Progenitor cell of endocrine pancreas (in vitro differentiated cells): Measurements from ENCODE around the gene KCNMA1. TPM values are rescaled to one million over a fixed set of nuclear protein-coding genes. Genes with fewer than 3 reads are reported as not detected.

ENCODE experiments used
- DNase-seq: peaks from one replicate; pipeline ENCODE4 v3.0.0; 2021; ENCODE audit warnings: low spot score; ENCODE audit not compliant: unreplicated experiment
- H3K27ac Mint-ChIP-seq: 2 replicates; pipeline ENCODE4 v1.8.0; 2021; ENCODE audit warnings: mild to moderate bottlenecking, moderate library complexity, mixed read lengths
- H3K27me3 Mint-ChIP-seq: 2 replicates; pipeline ENCODE4 v1.8.0; 2021; ENCODE audit warnings: mixed read lengths
- H3K36me3 Mint-ChIP-seq: 2 replicates; pipeline ENCODE4 v1.8.0; 2022; ENCODE audit warnings: mixed read lengths; ENCODE audit not compliant: insufficient read depth
- H3K4me1 Mint-ChIP-seq: 2 replicates; pipeline ENCODE4 v1.8.0; 2021; ENCODE audit warnings: low read depth, mixed read lengths
- H3K4me3 Mint-ChIP-seq: 2 replicates; pipeline ENCODE4 v1.8.0; 2021; ENCODE audit warnings: low read depth, mild to moderate bottlenecking, moderate library complexity, mixed read lengths
- H3K9me3 Mint-ChIP-seq: 2 replicates; pipeline ENCODE4 v1.8.0; 2021; ENCODE audit warnings: low read depth, mixed read lengths
- total RNA-seq: library from RNA; stranded (reverse); gene quantifications from 2 replicates; pipeline ENCODE4 v1.2.1, GENCODE V29; 2021
- TF ChIP-seq, protein P1 (sequence below): fragments of 200-600 bp; sonication (generic); IDR thresholded peaks from one replicate; pipeline ENCODE4 v1.5.0; 2021; ENCODE audit warnings: antibody characterized with exemption, mild to moderate bottlenecking; ENCODE audit not compliant: unreplicated experiment

KCNMA1 gene
- total RNA-seq, 1 donor from 2014 or later = 5.8 TPM

DNA sequence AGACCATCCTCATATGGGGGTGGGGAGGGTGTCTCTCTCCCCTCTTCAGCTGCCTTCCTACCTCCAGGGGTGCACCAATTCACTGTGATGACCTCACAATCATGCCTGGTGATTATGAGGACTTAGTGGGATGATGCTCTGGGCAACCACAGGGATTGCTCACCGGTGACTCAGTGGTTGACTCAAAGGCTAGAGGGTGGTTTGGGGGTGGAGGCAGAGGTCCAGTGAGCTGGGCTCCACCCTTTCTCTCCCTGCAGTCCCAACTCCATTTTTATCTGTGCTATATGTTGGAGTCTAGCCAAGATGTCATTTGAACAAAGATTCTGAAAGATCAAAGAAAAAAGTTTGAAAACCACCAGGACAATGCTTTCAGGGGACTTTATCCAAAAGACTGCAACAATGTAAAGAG, 286.9 kb downstream of the KCNMA1 start:
- no peak overlapping the region for H3K4me3 Mint-ChIP-seq
- TF ChIP-seq, protein P1, sequence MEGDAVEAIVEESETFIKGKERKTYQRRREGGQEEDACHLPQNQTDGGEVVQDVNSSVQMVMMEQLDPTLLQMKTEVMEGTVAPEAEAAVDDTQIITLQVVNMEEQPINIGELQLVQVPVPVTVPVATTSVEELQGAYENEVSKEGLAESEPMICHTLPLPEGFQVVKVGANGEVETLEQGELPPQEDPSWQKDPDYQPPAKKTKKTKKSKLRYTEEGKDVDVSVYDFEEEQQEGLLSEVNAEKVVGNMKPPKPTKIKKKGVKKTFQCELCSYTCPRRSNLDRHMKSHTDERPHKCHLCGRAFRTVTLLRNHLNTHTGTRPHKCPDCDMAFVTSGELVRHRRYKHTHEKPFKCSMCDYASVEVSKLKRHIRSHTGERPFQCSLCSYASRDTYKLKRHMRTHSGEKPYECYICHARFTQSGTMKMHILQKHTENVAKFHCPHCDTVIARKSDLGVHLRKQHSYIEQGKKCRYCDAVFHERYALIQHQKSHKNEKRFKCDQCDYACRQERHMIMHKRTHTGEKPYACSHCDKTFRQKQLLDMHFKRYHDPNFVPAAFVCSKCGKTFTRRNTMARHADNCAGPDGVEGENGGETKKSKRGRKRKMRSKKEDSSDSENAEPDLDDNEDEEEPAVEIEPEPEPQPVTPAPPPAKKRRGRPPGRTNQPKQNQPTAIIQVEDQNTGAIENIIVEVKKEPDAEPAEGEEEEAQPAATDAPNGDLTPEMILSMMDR = no peak
- no peak overlapping the region for H3K27ac Mint-ChIP-seq
- H3K36me3 Mint-ChIP-seq = no peaks in the 10 kb centered on the region
- DNase-seq = no peak
- H3K27me3 Mint-ChIP-seq = no peaks in the 10 kb centered on the region
- no peaks in the 10 kb centered on the region for H3K9me3 Mint-ChIP-seq
- peaks cover 3% of the 10 kb centered on the region for H3K4me1 Mint-ChIP-seq

DNA sequence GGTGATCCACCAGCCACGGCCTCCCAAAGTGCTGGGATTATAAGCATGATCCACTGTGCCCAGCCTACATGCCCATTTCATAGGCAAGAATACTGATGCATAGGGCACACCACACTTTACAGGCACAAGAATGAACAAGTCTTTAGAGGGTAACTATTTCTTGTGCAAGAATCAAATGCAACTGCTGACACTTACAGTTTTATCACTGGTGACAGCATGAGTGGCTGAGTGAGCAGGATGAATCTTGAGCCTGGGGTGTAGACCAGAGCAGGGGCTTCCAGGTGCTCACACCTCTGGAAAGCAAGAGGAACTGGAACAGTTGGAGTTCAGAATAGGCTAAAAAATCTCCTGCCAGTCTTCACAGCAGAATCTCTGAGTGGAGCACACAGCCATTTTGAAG, 287.5 kb downstream of the KCNMA1 start:
- DNase-seq = no peak
- Mint-ChIP-seq H3K4me3 (no peak overlapping the region), H3K27me3 (no peaks in the 10 kb centered on the region), H3K27ac (no peak overlapping the region), H3K4me1 (peaks cover 3% of the 10 kb centered on the region), H3K9me3 (no peaks in the 10 kb centered on the region), H3K36me3 (no peaks in the 10 kb centered on the region)
- TF ChIP-seq, protein P1 = no peak

DNA sequence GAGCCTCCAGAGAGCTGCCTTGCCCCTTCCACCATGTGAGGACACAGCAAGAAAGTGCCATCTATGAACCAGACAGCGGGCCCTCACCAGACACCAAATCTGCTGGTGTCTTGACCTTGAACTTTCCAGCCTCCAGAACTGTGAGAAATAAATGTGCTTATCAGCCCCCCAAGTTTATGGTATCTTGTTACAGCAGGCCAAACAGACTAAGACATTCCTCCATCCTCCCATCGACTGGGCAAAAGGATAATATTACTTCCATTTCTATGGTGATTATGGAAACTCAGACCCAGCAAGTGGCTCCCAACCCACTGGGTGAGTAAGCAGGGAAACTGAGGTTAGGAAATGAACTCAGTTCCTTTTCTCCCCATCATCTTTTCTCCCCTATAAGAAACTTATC, 288.4 kb downstream of the KCNMA1 start:
- no peaks in the 10 kb centered on the region for H3K9me3 Mint-ChIP-seq
- H3K27ac Mint-ChIP-seq = no peak overlapping the region
- TF ChIP-seq, protein P1 = no peak
- no peaks in the 10 kb centered on the region for H3K27me3 Mint-ChIP-seq
- H3K36me3 Mint-ChIP-seq = no peaks in the 10 kb centered on the region
- no peak overlapping the region for H3K4me3 Mint-ChIP-seq
- H3K4me1 Mint-ChIP-seq = peaks cover 3% of the 10 kb centered on the region
- DNase-seq = no peak

DNA sequence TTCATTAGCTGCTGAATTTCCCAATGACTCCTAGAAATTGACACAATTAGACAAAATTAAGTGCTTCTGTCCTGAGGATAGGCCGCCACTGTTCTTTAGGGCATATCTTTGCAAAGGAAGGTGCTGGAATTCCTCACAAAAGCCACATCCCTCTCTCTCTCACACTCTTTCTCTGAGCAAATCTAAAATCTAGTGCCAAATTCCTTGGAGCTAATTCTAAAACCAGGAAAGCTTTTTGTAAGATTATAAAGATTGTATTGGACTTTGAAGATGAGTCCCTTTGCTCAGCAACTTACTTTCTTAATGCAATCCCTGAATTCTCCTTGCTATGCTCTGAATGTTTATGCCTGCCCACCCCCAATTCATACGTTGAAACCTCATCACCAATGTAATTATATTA, 288.9 kb downstream of the KCNMA1 start:
- no peaks in the 10 kb centered on the region for H3K27me3 Mint-ChIP-seq

DNA sequence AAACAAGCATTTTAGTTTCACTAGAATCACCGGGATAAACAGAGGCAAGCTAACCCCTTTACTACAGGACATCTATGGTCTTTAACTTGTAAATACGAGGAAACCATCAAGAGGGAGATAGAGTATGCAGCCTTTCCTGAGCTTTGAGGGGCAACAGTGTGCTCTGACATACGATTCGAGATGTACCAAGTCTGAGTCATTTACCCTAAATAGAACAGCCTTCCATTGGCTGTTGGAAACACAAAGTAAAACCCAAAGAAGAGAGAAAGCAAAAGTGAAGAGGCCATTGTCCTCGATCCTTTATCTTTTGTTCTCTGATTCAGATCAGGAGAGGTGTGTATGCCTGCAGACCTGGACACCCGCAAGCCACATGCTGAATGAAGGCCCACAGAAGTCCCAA, 289.5 kb downstream of the KCNMA1 start:
- Mint-ChIP-seq H3K9me3 (no peaks in the 10 kb centered on the region), H3K27me3 (no peaks in the 10 kb centered on the region), H3K4me3 (no peak overlapping the region), H3K36me3 (no peaks in the 10 kb centered on the region), H3K27ac (no peak overlapping the region), H3K4me1 (peaks cover 3% of the 10 kb centered on the region)
- DNase-seq = no peak
- TF ChIP-seq, protein P1 = no peak

More for the DNA sequence above, 288.9 kb downstream of the KCNMA1 start:
- DNase-seq = no peak
- Mint-ChIP-seq H3K9me3 (no peaks in the 10 kb centered on the region), H3K4me1 (peaks cover 3% of the 10 kb centered on the region), H3K27ac (no peak overlapping the region), H3K36me3 (no peaks in the 10 kb centered on the region), H3K4me3 (no peak overlapping the region)
- TF ChIP-seq, protein P1 = no peak
